Gastrocnemius medialis (tissue), 4 donors: ENCODE data around the gene HDAC5. TPM values are rescaled to one million over a fixed set of nuclear protein-coding genes. Genes with fewer than 3 reads are reported as not detected.

Experiments used
- ATAC-seq, 2 donors: fragments of 150-250 bp; one replicate each; pipeline ENCODE4 v1.9.1; 2016
- DNase-seq, 2 donors: peaks; one replicate each; pipeline ENCODE4 v3.0.0-alpha.2; 2019
- H3K27ac ChIP-seq, 4 donors: fragments of 200-600 bp; sonication (generic); 1 replicate in 1 of 4; 2 replicates in 3 of 4; pipeline ENCODE4 v1.5.1; 2016 to 2018; ENCODE audit warnings: mild to moderate bottlenecking in 2 of 4, moderate library complexity in 1 of 4
- H3K27me3 ChIP-seq, 3 donors: fragments of 200-600 bp; sonication (generic) in 2 of 3; 1 replicate in 1 of 3; 2 replicates in 2 of 3; pipeline versions ENCODE4 v1.5.1 to v1.6.0; 2016 to 2019; ENCODE audit warnings: mild to moderate bottlenecking in 1 of 3, moderate library complexity in 1 of 3
- H3K36me3 ChIP-seq, 2 donors: fragments of 200-600 bp; sonication (generic) in 1 of 2; one replicate each; pipeline ENCODE4 v1.5.1; 2017 to 2018
- H3K4me1 ChIP-seq, 2 donors: fragments of 200-600 bp; sonication (generic) in 1 of 2; one replicate each; pipeline ENCODE4 v1.5.1; 2016 to 2017; ENCODE audit warnings: mild to moderate bottlenecking in 2 of 2
- H3K4me3 ChIP-seq, 4 donors: fragments of 200-600 bp; sonication (generic) in 3 of 4; 1 replicate in 1 of 4; 2 replicates in 3 of 4; pipeline ENCODE4 v1.5.1; 2016 to 2019; ENCODE audit warnings: mild to moderate bottlenecking in 2 of 4
- H3K9me3 ChIP-seq, 3 donors: fragments of 200-600 bp; sonication (generic) in 2 of 3; 1 replicate in 1 of 3; 2 replicates in 2 of 3; pipeline ENCODE4 v1.5.1; 2016 to 2019
- POLR2A ChIP-seq, 2 donors: fragments of 450-650 bp; IDR thresholded peaks; one replicate each; pipeline ENCODE4 v1.6.1; 2017; ENCODE audit warnings: antibody characterized with exemption in 2 of 2, mild to moderate bottlenecking in 2 of 2, moderate library complexity in 2 of 2
- in situ Hi-C, 4 donors: fragments of 200-750 bp; cut with MboI; loops; one replicate each; pipeline versions ENCODE4 v1.15.0 to v1.8.0; 2017; ENCODE audit warnings: low sequenced_read_pairs in 4 of 4
- intact Hi-C: fragments of 100-400 bp; cut with DNase I; formaldehyde crosslinking; loops from one replicate; pipeline ENCODE4 v1.15.1; 2023; ENCODE audit warnings: low total_unique reads
- total RNA-seq, 4 donors: library from RNA; depleted of rRNA; stranded (reverse); fragments of >200 nt; gene quantifications; one replicate each; pipeline versions ENCODE4 v1.1.0 to v1.2.3, GENCODE V29; 2016
- TF ChIP-seq, protein P1 (sequence below), 5 experiments: fragments of 450-650 bp in 3 of 5; fragments of 200-600 bp in 2 of 5; sonication (generic) in 2 of 5; IDR thresholded peaks in 4 of 5; conservative IDR thresholded peaks in 1 of 5; 1 replicate in 4 of 5; 2 replicates in 1 of 5; pipeline ENCODE4 v1.5.1; 2016 to 2019; ENCODE audit warnings: antibody characterized with exemption in 5 of 5, mild to moderate bottlenecking in 3 of 5, moderate library complexity in 3 of 5

Gene HDAC5
- total RNA-seq, 4 donors from 2014 or later = 36.5 to 301 (median 88.0) TPM

DNA sequence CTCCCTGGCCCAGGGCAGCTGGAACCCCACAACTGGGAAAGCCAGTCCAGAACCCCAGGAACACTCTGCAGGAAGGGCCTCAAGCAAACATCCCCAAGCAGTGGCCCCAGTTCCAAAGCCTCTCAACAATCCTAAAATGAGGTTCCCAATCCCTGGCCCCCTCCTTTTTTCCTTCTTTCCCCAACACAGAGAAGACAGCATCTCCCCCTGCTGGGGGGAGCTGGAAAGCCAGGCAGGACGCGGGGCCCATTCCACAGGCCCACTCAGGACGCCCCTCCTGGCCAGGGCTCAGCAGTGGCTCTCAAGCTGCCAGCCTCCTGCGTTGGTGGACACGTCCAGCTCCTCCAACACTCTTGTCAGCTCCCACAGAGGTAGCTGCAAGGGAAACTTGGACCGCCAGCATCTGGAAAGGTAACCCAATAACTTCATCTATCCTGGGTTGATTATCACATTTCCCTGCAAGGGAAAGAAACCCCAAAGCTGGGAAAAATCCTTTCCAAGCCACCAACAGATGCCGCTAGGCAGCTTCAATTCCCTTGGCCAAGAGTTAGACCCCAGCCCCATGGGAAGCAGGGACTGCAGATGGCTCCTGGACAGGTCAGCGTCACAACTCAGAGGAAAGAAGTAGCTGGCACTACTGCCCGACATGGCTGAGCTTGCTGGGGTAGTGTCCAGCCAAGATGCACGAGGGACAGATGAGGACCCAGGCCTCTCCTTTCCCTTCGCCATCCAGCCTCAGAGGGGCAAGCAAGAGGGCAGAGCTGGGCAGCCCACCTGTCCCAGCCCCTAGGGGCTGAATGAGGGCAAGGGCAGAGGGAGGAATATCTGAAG is 7.6 kb downstream of the HDAC5 start:
- peaks cover 86 to 97% of the 10 kb centered on the region in 2 donors for H3K4me1 ChIP-seq
- H3K36me3 ChIP-seq = peaks cover 0 to 13% of the 10 kb centered on the region in 2 donors
- DNase-seq = peak in 1 of 2 donors; percentile 48
- no peaks in the 10 kb centered on the region for H3K9me3 ChIP-seq
- no peak for ATAC-seq
- in situ Hi-C loops = no loop called here
- no peak overlapping the region for H3K4me3 ChIP-seq
- peak overlapping the region; percentile 92 to 94 (median 94) for H3K27ac ChIP-seq
- TF ChIP-seq POLR2A (IDR thresholded peaks at IDR 0.05) = no peak
- TF ChIP-seq, protein P1, sequence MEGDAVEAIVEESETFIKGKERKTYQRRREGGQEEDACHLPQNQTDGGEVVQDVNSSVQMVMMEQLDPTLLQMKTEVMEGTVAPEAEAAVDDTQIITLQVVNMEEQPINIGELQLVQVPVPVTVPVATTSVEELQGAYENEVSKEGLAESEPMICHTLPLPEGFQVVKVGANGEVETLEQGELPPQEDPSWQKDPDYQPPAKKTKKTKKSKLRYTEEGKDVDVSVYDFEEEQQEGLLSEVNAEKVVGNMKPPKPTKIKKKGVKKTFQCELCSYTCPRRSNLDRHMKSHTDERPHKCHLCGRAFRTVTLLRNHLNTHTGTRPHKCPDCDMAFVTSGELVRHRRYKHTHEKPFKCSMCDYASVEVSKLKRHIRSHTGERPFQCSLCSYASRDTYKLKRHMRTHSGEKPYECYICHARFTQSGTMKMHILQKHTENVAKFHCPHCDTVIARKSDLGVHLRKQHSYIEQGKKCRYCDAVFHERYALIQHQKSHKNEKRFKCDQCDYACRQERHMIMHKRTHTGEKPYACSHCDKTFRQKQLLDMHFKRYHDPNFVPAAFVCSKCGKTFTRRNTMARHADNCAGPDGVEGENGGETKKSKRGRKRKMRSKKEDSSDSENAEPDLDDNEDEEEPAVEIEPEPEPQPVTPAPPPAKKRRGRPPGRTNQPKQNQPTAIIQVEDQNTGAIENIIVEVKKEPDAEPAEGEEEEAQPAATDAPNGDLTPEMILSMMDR (IDR thresholded peaks at IDR 0.05 in 4 of 5, conservative IDR thresholded peaks at IDR 0.05 in 1 of 5) = peak; percentile 79 to 91 (median 84)
- intact Hi-C loops = loop anchor here (10.0 kb wide), 1 partner anchor 341 kb away; the partner anchor contains the start of gene DUSP3
- H3K27me3 ChIP-seq = no peaks in the 10 kb centered on the region

DNA sequence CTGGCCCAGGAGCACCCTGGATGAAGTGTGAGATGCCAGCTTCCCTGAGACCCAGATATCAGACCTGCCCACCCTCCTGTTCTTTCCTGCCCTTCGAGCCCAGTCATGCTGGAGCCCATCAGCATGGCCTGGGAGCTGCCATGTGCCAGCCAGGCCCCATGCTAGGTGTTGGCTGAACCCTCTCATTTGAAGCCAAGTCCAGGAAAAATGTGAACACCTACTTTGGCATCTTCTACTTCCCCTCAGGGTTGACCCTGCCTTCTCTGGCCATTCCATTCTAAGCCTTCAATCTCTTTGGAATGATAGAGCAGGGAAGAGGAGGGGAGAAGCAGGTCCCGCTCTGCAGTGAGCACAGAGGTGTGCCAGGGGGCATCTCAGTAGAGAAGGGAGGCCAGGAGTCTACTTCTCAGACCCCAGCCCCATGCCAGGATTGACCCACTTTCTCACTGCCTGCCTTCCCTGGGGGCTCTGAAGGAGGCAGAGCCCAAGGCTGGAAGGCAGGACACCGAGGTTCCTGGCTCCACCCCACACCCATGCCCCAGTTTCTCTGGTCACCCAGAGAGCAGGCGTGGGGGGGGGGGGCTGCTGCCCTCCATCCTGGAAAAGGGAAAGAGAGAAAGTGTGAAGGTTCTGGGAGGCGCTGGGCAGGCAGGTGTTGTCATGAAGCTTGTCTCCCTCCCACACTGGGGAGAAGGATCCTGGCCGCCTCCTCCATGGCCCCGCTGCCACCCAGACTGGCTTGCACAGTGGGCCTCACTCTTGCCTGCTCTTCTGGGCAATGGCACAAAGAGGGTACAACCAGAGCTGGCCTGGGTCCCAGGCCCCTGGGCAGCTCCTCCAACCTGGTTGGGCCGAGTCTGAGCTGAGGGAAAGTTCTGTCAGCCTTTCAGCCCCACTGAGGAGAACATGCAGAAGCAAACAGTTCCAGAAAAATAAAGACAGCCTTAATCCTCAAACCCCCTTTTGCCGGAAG is 9.3 kb downstream of the HDAC5 start:
- in situ Hi-C loops = no loop called here
- H3K9me3 ChIP-seq = no peaks in the 10 kb centered on the region
- no peaks in the 10 kb centered on the region for H3K27me3 ChIP-seq
- no peak for DNase-seq
- no peak for TF ChIP-seq POLR2A (IDR thresholded peaks at IDR 0.05)
- peaks cover 86 to 97% of the 10 kb centered on the region in 2 donors for H3K4me1 ChIP-seq
- H3K4me3 ChIP-seq = no peak overlapping the region
- intact Hi-C loops = loop anchor here (2.0 to 10.0 kb wide), 3 partner anchors 17 to 339 kb away; partner anchors contain the start of gene DUSP3
- peaks cover 0 to 13% of the 10 kb centered on the region in 2 donors for H3K36me3 ChIP-seq
- peak overlapping the region; percentile 92 to 94 (median 94) for H3K27ac ChIP-seq
- ATAC-seq = no peak

GRCh38 chr17:44113382-44113781 is 10.1 kb downstream of the HDAC5 start:
- in situ Hi-C loops (no loop called here), intact Hi-C loops (loop anchor here (2.0 to 10.0 kb wide), 3 partner anchors 17 to 339 kb away; partner anchors contain the start of gene DUSP3)
- H3K9me3 ChIP-seq = no peaks in the 10 kb centered on the region
- H3K36me3 ChIP-seq = peaks cover 0 to 13% of the 10 kb centered on the region in 2 donors
- ATAC-seq (no peak), DNase-seq (no peak)
- H3K4me3 ChIP-seq = no peak overlapping the region
- no peaks in the 10 kb centered on the region for H3K27me3 ChIP-seq
- H3K4me1 ChIP-seq = peaks cover 85 to 94% of the 10 kb centered on the region in 2 donors
- TF ChIP-seq, protein P1 (IDR thresholded peaks at IDR 0.05 in 4 of 5, conservative IDR thresholded peaks at IDR 0.05 in 1 of 5) = no peak
- no peak for TF ChIP-seq POLR2A (IDR thresholded peaks at IDR 0.05)
- H3K27ac ChIP-seq = peak overlapping the region; percentile 92 to 94 (median 94)

- ATAC-seq (peak; percentile 16 to 48), DNase-seq (peak; percentile 54 to 96)
- intact Hi-C loops = loop anchor here (2.0 to 10.0 kb wide), 3 partner anchors 16 to 338 kb away; partner anchors contain the start of gene DUSP3
- Histone ChIP-seq H3K27ac (peak overlapping the region; percentile 92 to 94 (median 94)), H3K27me3 (no peaks in the 10 kb centered on the region), H3K36me3 (peaks cover 0 to 13% of the 10 kb centered on the region in 2 donors), H3K4me1 (peaks cover 86 to 94% of the 10 kb centered on the region in 2 donors), H3K4me3 (no peak overlapping the region), H3K9me3 (no peaks in the 10 kb centered on the region)
- in situ Hi-C loops = no loop called here
- TF ChIP-seq POLR2A (IDR thresholded peaks at IDR 0.05) = peak; percentile 59 to 66
- TF ChIP-seq, protein P1 (IDR thresholded peaks at IDR 0.05 in 4 of 5, conservative IDR thresholded peaks at IDR 0.05 in 1 of 5) = no peak
Observed at GRCh38 chr17:44112284-44113280, 10.9 kb downstream of the HDAC5 start.
